Measurements from ENCODE around the gene NFX1. TPM values are rescaled to one million over a fixed set of nuclear protein-coding genes. Genes with fewer than 3 reads are reported as not detected.
A peak's percentile ranks its signal among the peaks of the same experiment; 100 is the strongest.
"Not testable (repeated sequence)": the region's sequence is repeated elsewhere in the genome, so short reads cannot be mapped to it uniquely, and the experiment has no call there.

NFX1 gene
- total RNA-seq, 1 donor from 2014 or later: 34.1 TPM

- Histone ChIP-seq H3K4me1 (peaks cover 11% of the 10 kb centered on the region), H3K36me3 (no peaks in the 10 kb centered on the region), H3K9me3 (no peaks in the 10 kb centered on the region), H3K27me3 (no peaks in the 10 kb centered on the region), H3K27ac (no peak overlapping the region), H3K4me3 (no peak overlapping the region)
- DNase-seq (ENCODE audit: extremely low spot score in 2 of 2): no peak
- intact Hi-C loops (cut with DNase I): no loop called here
- TF ChIP-seq POLR2AphosphoS5 (IDR thresholded peaks at IDR 0.05; ENCODE audit: insufficient read depth in 1 of 2, low read depth in 1 of 2) (no peak), POLR2A (IDR thresholded peaks at IDR 0.05) (no peak), CTCF (IDR thresholded peaks at IDR 0.05) (no peak)
Observed at GRCh38 chr9:33388110-33388994, 98.0 kb downstream of the NFX1 start.

DNA sequence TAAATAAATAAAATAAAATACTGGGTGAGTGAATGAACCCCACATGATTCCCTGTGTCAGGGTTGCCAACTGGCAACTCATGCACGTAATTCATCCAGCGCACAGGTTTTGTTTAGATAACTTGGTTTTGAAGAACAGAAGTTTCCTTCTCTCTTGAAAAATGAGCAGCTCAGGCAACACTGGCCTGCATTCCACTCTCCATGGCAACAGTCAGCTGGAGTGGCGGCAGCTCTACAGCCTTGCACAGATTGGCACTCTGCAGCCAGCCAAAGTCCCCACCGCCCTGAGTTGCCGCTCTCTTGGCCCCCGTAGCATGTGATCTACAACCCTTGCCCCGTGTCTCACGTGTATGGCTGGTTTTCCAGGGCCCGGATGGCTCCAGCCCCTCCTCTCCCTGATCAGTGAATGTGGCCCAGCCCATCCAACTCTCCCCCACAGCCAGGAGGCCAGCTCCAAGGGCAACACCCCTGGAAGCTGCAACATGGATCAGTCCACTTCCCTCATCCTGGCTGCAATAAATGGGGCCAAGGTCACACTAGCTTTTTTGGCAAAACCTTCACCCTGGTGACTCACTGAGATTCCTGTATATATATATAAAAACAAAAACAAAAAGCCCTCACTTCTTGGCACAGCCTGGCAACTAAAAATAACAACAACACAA, 100.9 kb downstream of the NFX1 start:
- DNase-seq (ENCODE audit: extremely low spot score in 2 of 2); H3K36me3 ChIP-seq; intact Hi-C loops (cut with DNase I); H3K4me3 ChIP-seq; H3K9me3 ChIP-seq; H3K27me3 ChIP-seq: not testable (repeated sequence)
- TF ChIP-seq POLR2AphosphoS5 (IDR thresholded peaks at IDR 0.05; ENCODE audit: insufficient read depth in 1 of 2, low read depth in 1 of 2): peak; percentile 67 to 74
- Histone ChIP-seq H3K27ac (peak overlapping the region; percentile 73), H3K4me1 (peaks cover 11% of the 10 kb centered on the region)

DNA sequence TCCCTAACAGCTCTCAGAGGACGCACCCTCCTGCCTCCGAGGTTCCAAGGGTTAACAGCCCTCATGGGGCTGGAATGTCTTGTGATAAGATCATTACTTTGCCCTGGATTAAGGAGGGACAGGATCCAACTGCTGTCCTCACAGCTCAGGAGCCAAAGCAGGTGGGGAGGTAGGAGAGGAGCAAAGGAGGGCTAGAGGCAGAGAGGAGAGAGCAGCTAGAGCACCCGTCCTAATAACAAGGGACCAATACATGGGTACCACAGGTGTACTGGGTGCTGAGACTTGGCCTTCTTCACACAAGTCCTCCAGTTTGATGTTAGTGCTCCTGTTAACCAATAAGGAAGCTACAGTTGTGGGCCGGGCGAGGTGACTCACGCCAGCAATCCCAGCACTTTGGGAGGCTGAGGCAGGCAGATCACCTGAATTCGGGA, 102.3 kb downstream of the NFX1 start:
- H3K27me3 ChIP-seq; H3K27ac ChIP-seq; H3K36me3 ChIP-seq; intact Hi-C loops (cut with DNase I); H3K4me3 ChIP-seq; DNase-seq (ENCODE audit: extremely low spot score in 2 of 2); H3K9me3 ChIP-seq: not testable (repeated sequence)
- peaks cover 11% of the 10 kb centered on the region for H3K4me1 ChIP-seq

- peaks cover 11% of the 10 kb centered on the region for H3K4me1 ChIP-seq
- intact Hi-C loops (cut with DNase I): no loop called here
- no peak for DNase-seq (ENCODE audit: extremely low spot score in 2 of 2)
- no peak overlapping the region for H3K4me3 ChIP-seq
- no peak for TF ChIP-seq POLR2AphosphoS5 (IDR thresholded peaks at IDR 0.05; ENCODE audit: insufficient read depth in 1 of 2, low read depth in 1 of 2)
- no peak for TF ChIP-seq POLR2A (IDR thresholded peaks at IDR 0.05)
- no peaks in the 10 kb centered on the region for H3K9me3 ChIP-seq
- no peaks in the 10 kb centered on the region for H3K27me3 ChIP-seq
- H3K36me3 ChIP-seq: no peaks in the 10 kb centered on the region
- H3K27ac ChIP-seq: no peak overlapping the region
Observed at GRCh38 chr9:33393581-33393980, 103.3 kb downstream of the NFX1 start.

DNA sequence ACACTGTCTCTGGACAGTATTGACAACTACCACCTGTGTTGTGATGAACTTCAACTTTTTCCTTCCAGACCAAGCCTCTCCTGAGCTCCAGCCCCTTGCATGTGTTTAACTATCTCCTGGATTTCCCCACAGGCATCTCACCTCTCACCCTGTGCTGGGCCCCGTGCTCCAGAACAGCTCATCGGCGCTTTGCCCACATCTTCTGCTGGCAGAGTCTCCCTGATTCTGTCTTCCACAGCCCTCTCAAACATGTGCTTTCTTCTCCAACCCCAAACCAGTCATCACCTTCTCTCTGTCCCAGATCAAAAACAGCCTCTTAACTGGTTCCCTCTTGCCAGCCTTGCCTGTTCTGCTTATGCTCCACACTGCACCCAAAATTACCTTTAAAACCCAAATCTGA, 103.7 kb downstream of the NFX1 start:
- H3K27me3 ChIP-seq; H3K9me3 ChIP-seq; H3K4me3 ChIP-seq; H3K27ac ChIP-seq; DNase-seq (ENCODE audit: extremely low spot score in 2 of 2); H3K36me3 ChIP-seq; intact Hi-C loops (cut with DNase I): not testable (repeated sequence)
- H3K4me1 ChIP-seq: peaks cover 11% of the 10 kb centered on the region

DNA sequence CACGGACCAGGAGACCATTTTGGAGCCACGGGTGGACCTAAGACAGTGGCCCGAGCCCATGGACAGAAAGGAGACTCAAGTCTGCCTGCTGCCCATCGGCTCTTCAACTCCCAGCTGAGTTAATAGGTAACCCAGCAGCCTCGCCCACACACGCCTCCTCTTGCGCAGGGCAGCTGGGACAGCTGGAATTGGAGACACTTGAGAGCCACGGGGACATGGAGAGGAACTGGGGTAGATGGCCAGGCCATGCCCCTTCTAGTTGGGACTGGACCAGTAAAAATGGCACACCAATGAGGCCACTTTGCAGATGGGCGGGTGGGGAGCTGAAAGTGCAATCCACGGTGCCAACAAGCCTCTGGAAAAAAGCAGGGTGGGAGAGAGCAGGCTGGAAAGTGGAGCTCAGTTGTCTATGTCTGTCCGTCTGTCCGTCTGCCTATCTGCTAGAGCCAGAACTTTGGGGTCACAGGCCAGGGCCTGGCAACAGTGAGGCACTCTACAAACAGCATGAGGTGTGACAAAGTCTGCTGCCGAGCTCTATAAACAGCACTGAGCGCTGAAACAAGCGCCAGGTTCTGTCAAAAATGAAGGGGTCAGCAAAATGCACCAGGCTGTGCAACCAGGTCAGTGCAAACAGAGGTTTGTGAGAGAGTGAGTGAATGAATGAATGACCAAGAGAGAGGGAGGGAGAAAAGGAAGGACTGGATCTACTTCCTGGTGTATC, 105.0 kb downstream of the NFX1 start:
- H3K4me3 ChIP-seq; intact Hi-C loops (cut with DNase I); H3K27ac ChIP-seq; H3K9me3 ChIP-seq; H3K36me3 ChIP-seq; DNase-seq (ENCODE audit: extremely low spot score in 2 of 2); H3K27me3 ChIP-seq: not testable (repeated sequence)
- H3K4me1 ChIP-seq: peaks cover 11% of the 10 kb centered on the region

DNA sequence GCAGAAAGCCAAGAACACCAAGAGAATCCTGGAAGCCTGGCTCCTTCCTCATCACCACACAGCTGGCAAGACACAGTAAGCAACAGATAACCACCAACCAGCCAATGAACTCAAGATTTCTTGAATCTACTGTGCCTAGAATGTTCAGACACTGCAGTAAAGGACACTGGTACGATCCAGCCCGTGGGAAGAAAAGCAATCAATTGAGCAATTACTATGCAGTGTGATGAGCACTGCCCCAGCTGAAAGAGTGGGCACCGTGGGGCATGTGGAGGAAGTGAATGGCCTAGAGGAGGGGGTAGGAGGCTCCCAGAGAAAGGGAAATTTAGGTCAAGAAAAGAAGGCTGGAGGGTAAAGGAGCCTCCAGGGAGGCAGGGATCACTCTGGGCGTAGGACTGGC, 107.5 kb downstream of the NFX1 start:
- intact Hi-C loops (cut with DNase I); H3K36me3 ChIP-seq; H3K4me3 ChIP-seq; H3K9me3 ChIP-seq; DNase-seq (ENCODE audit: extremely low spot score in 2 of 2); H3K27me3 ChIP-seq; H3K4me1 ChIP-seq; H3K27ac ChIP-seq: not testable (repeated sequence)

DNA sequence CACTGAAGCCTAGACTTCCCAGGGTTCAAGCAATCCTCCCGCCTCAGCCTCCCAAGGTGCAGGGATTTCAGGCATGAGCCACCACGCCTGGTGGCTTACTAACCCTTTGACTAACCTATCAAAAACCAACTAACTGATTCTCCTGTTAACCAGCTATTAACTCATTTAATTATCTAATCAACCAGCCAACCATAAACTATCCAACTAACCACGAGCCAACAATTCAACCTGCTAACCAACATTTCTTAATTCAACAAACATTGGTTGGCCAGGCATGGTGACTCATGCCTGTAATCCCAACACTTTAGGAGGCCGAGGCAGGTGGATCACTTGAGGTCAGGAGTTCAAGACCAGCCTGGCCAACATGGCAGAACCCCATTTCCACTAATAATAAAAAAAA, 108.7 kb downstream of the NFX1 start:
- DNase-seq (ENCODE audit: extremely low spot score in 2 of 2); H3K27ac ChIP-seq; H3K27me3 ChIP-seq; H3K4me1 ChIP-seq; H3K4me3 ChIP-seq; intact Hi-C loops (cut with DNase I); H3K36me3 ChIP-seq; H3K9me3 ChIP-seq: not testable (repeated sequence)

DNA sequence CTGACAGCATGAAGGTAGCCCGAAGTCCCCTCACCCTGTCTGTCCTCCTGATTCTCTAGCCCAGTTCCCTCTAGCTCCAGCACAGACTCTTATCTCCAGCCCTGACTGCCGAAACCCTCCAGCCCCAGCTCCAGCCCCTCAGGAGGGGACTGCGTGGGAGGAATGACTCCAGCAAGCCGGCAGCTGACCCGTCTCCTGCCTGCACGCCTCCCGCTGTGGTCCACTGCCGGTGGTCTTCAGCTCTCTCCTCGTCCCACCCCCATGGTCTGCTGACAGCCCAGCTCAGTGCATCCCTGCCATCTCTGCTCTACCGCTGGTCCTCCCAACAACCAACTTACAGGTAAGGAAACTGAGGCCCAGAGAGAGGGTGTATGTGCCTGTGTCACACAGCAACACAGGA, 111.5 kb downstream of the NFX1 start:
- not testable (repeated sequence) for H3K4me3 ChIP-seq

DNA sequence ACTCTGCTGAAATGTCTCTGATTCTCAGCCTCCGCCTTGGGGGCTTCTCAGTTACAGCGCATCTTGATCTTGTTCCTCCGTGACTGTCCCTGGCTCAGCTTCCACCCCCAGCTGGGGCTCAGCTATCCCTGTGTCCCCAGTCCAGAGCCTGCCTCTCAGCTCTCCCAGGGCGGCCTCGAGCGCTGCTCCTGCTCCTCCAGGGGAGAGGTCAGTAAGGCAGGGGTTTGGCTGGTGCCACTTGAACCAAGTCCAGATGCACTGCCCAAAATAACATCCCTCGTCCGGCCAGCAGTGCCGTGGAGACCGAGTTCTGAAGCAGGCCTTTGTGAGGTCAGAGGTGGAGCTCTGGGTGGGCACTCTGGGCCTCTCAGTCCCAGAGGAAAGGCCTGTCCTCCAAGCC, 112.1 kb downstream of the NFX1 start, which contains the start of gene AQP7:
Gene AQP7, minus strand, starts transcription at position 198 of the 400 bp plus-strand sequence. CDS start 1,306 bp downstream, outside the sequence.
- H3K27me3 ChIP-seq; intact Hi-C loops (cut with DNase I); H3K36me3 ChIP-seq; H3K4me1 ChIP-seq; DNase-seq (ENCODE audit: extremely low spot score in 2 of 2); H3K9me3 ChIP-seq; H3K4me3 ChIP-seq: not testable (repeated sequence)
- H3K27ac ChIP-seq: peak within 1 kb of the TSS; percentile 23

More for the DNA sequence above, 111.5 kb downstream of the NFX1 start:
- H3K27me3 ChIP-seq; intact Hi-C loops (cut with DNase I); H3K27ac ChIP-seq; H3K9me3 ChIP-seq; H3K4me1 ChIP-seq; H3K36me3 ChIP-seq; DNase-seq (ENCODE audit: extremely low spot score in 2 of 2): not testable (repeated sequence)

All from vagina (tissue), 2 donors.